GM12874 (cell line): ENCODE data around the gene ARHGAP26.
A peak's percentile ranks its signal among the peaks of the same experiment; 100 is the strongest.

Source experiments
- CTCF ChIP-seq: IDR thresholded peaks from 2 replicates; pipeline ENCODE4 v1.5.1; 2011; ENCODE audit warnings: low read depth, mild to moderate bottlenecking, control low read depth, low read length, moderate library complexity; ENCODE audit not compliant: insufficient read depth

ARHGAP26 gene

GRCh38 chr5:142977363-142978051 lies 207.3 kb downstream of the ARHGAP26 start:
- no peak for TF ChIP-seq CTCF

- TF ChIP-seq CTCF = no peak
These were observed 208.1 kb downstream of the ARHGAP26 start for GRCh38 chr5:142978252-142978651.

GRCh38 chr5:142978726-142979125 lies 208.5 kb downstream of the ARHGAP26 start:
- TF ChIP-seq CTCF = no peak

- no peak for TF ChIP-seq CTCF
These were observed 209.5 kb downstream of the ARHGAP26 start for GRCh38 chr5:142979636-142980035.

- no peak for TF ChIP-seq CTCF
These were observed 211.3 kb downstream of the ARHGAP26 start for GRCh38 chr5:142981475-142981874.

GRCh38 chr5:142981886-142982820 lies 212.0 kb downstream of the ARHGAP26 start:
- no peak for TF ChIP-seq CTCF

GRCh38 chr5:142982821-142983200 lies 212.6 kb downstream of the ARHGAP26 start:
- TF ChIP-seq CTCF = 0 out of 2 replicates have a peak, but pooled peaks have one; percentile 18
